Measurements from ENCODE around the gene GAN. TPM values are rescaled to one million over a fixed set of nuclear protein-coding genes. Genes with fewer than 3 reads are reported as not detected.

Gene GAN
- total and polyA plus RNA-seq, 10 of the 15 experiments (the other 5 are each of a cell fraction or from before 2014, with no cell fraction given) = 0.42 to 8.4 (median 2.5) TPM

- TF ChIP-seq RB1 (IDR thresholded peaks at IDR 0.05; ENCODE audit: borderline replicate concordance) = no peak
- no peak for TF ChIP-seq POLR2AphosphoS2 (IDR thresholded peaks at IDR 0.05; ENCODE audit: low read depth, low read length)
Measured at GRCh38 chr16:81275064-81275532, 39.7 kb upstream of the GAN start (continued).

DNA sequence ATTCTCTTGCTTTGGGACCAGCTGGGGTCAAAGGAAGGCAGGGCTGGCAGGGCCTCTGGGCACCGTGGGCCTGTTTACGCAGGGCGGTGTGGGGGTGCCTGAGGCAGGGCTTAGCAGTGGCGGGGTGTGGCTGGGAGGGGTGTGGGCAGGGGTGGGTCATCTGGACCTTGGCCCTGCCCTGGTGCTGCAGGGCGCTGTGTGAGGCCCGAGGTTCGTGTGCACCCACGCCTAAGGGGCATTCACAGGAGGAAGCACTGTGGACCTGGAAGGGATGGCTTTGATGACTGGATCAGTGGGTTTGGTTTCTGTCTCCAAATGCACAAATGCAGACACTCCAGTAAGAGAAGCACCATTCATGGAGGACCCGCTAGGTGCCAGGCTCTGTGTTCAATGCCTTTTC is 39.0 kb upstream of the GAN start:
- Histone ChIP-seq H3K36me3 (ENCODE audit: control insufficient read depth in 2 of 2, insufficient read depth in 2 of 2, low read length in 1 of 2) (no peaks in the 10 kb centered on the region), H3K4me2 (ENCODE audit: control insufficient read depth, insufficient read depth) (no peak overlapping the region), H3K27ac (ENCODE audit: control insufficient read depth, insufficient read depth) (no peak overlapping the region), H3K79me2 (ENCODE audit: control insufficient read depth, insufficient read depth, low read length) (no peaks in the 10 kb centered on the region), H3K9ac (ENCODE audit: control insufficient read depth, insufficient read depth, low read length) (no peak overlapping the region), H4K20me1 (ENCODE audit: control insufficient read depth, insufficient read depth) (no peaks in the 10 kb centered on the region), H3K4me1 (ENCODE audit: control insufficient read depth, insufficient read depth, low read length) (no peaks in the 10 kb centered on the region), H3K4me3 (no peak overlapping the region), H2AFZ (ENCODE audit: control insufficient read depth, low read depth, low read length) (no peak overlapping the region), H3K9me3 (replicated peaks; ENCODE audit: control insufficient read depth, insufficient read depth, low read length) (no peaks in the 10 kb centered on the region), H3K27me3 (replicated peaks in 1 of 2; ENCODE audit: control insufficient read depth in 2 of 2, insufficient read depth in 2 of 2, low read length in 1 of 2) (peaks cover 0 to 2% of the 10 kb centered on the region in 2 experiments; a peak in 2 of 4 replicates)
- in situ Hi-C loops (cut with MboI) (no loop called here), intact Hi-C loops (cut with micrococcal nuclease; ENCODE audit: unreplicated experiment) (no loop called here)
- ChIA-PET RAD21 (ENCODE audit: unreplicated experiment) (interaction anchor here (0.5 kb wide), 1 partner anchor 70 kb away, joined by 5 read pairs; no protein-coding TSS in a partner anchor), POLR2A (no interaction called here), CTCF (no interaction called here), SMC1A (ENCODE audit: uncharacterized antibody, unreplicated experiment) (no interaction called here)
- DNase-seq (ENCODE audit: low read depth, low spot score) (no peak), ATAC-seq (no peak), FAIRE-seq (no peak)
- no TSS peak for BruUV-seq (replicated peaks)
- 47% methylated on average over 9 of the region's 9 CpGs for WGBS (ENCODE audit: insufficient coverage, insufficient replicate concordance, low lambda C conversion rate, missing lambda C conversion rate)
- TF ChIP-seq MXI1 (IDR thresholded peaks at IDR 0.05; ENCODE audit: low read depth, low read length) (no peak), NFYB (IDR thresholded peaks at IDR 0.05; ENCODE audit: insufficient read depth, low read depth, low read length) (no peak), NFXL1 (IDR thresholded peaks at IDR 0.05; ENCODE audit: borderline replicate concordance) (no peak), MYB (IDR thresholded peaks at IDR 0.05; ENCODE audit: borderline replicate concordance, low read depth, low read length) (no peak), ZNF274 (IDR thresholded peaks at IDR 0.05; ENCODE audit: insufficient read depth, insufficient read length) (no peak), CBX3 (IDR thresholded peaks at IDR 0.05; ENCODE audit: borderline replicate concordance, low read depth) (no peak), PML (IDR thresholded peaks at IDR 0.05; ENCODE audit: low read length) (no peak), SMAD1 (IDR thresholded peaks at IDR 0.05; ENCODE audit: low read depth, partially characterized antibody) (no peak), ZBTB4 (CRISPR knock-in tag; IDR thresholded peaks at IDR 0.05) (no peak), RCOR1 (conservative IDR thresholded peaks at IDR 0.05; ENCODE audit: low read depth, low read length) (no peak), PAX8 (IDR thresholded peaks at IDR 0.05) (no peak), RB1 (IDR thresholded peaks at IDR 0.05; ENCODE audit: borderline replicate concordance) (no peak), BCL3 (IDR thresholded peaks at IDR 0.05; ENCODE audit: borderline replicate concordance, insufficient read depth, low read depth, low read length, poor library complexity, severe bottlenecking) (no peak), ESRRA (IDR thresholded peaks at IDR 0.05; ENCODE audit: low read length) (no peak), SUPT20H (IDR thresholded peaks at IDR 0.05; ENCODE audit: borderline replicate concordance, control insufficient read depth, low read depth, low read length) (no peak)
- TF ChIP-seq, protein P1, sequence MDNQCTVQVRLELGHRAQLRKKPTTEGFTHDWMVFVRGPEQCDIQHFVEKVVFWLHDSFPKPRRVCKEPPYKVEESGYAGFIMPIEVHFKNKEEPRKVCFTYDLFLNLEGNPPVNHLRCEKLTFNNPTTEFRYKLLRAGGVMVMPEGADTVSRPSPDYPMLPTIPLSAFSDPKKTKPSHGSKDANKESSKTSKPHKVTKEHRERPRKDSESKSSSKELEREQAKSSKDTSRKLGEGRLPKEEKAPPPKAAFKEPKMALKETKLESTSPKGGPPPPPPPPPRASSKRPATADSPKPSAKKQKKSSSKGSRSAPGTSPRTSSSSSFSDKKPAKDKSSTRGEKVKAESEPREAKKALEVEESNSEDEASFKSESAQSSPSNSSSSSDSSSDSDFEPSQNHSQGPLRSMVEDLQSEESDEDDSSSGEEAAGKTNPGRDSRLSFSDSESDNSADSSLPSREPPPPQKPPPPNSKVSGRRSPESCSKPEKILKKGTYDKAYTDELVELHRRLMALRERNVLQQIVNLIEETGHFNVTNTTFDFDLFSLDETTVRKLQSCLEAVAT (IDR thresholded peaks at IDR 0.05) = no peak
